GM12878 (cell line): Measurements from ENCODE around the gene PGRMC2. TPM values are rescaled to one million over a fixed set of nuclear protein-coding genes. Genes with fewer than 3 reads are reported as not detected.

ENCODE experiments used
- ATAC-seq: fragments of 200-7000 bp; cut with Tn5 transposase; 3 replicates; pipeline ENCODE4 v1.9.1; 2020; ENCODE audit warnings: mild to moderate bottlenecking, moderate library complexity
- BruUV-seq: library from RNA; stranded (reverse); fragments of 400-500 nt; replicated peaks from 2 replicates; lab custom pipeline; 2021; lab: Mats Ljungman, UMichigan
- CTCF ChIA-PET: fragments of 300-600 bp; sonication (Branson Sonifier 250); formaldehyde crosslinking; extraction: SDS; loops from one replicate; lab custom pipeline; 2021; ENCODE audit warnings: inconsistent platforms; lab: Yijun Ruan, JAX
- POLR2A ChIA-PET: fragments of 350-600 bp; formaldehyde crosslinking; extraction: SDS; loops from one replicate; lab custom pipeline; 2021; ENCODE audit warnings: inconsistent platforms; lab: Charles Lee
- RAD21 ChIA-PET: fragments of 300-600 bp; sonication (Branson Sonifier 250); formaldehyde crosslinking; loops from one replicate; lab custom pipeline; 2023; ENCODE audit warnings: antibody characterized with exemption; ENCODE audit not compliant: unreplicated experiment; lab: Charles Lee
- SMC1A ChIA-PET: fragments of 300-600 bp; sonication (Branson Sonifier 250); formaldehyde crosslinking; loops from one replicate; lab custom pipeline; 2023; ENCODE audit not compliant: unreplicated experiment, uncharacterized antibody; lab: Charles Lee
- DNase-seq: peaks from one replicate; pipeline ENCODE4 v3.0.0-alpha.2; 2011; ENCODE audit warnings: low read depth, low spot score
- FAIRE-seq: peaks from 3 replicates; lab custom pipeline; 2011; peaks lifted over from hg19 to GRCh38; lab: Jason Lieb, UNC
- H2AFZ ChIP-seq: 2 replicates; pipeline ENCODE4 v1.6.0; 2011; ENCODE audit warnings: low read depth, low read length, control low read depth; ENCODE audit not compliant: control insufficient read depth
- H3K27ac ChIP-seq: 2 replicates; pipeline ENCODE4 v1.5.1; 2011; ENCODE audit warnings: control low read depth; ENCODE audit not compliant: control insufficient read depth, insufficient read depth
- H3K27me3 ChIP-seq, 2 experiments: replicated peaks in 1 of 2; 2 replicates each; pipeline versions ENCODE4 v1.6.0 to v1.6.1; 2011; ENCODE audit warnings: low read length in 1 of 2; ENCODE audit not compliant: control insufficient read depth in 2 of 2, insufficient read depth in 2 of 2
- H3K36me3 ChIP-seq, 2 experiments: 2 replicates each; pipeline ENCODE4 v1.5.1; 2011; ENCODE audit warnings: low read length in 1 of 2; ENCODE audit not compliant: control insufficient read depth in 2 of 2, insufficient read depth in 2 of 2
- H3K4me1 ChIP-seq: 2 replicates; pipeline ENCODE4 v1.6.1; 2011; ENCODE audit warnings: mild to moderate bottlenecking, low read length, moderate library complexity, mixed read lengths; ENCODE audit not compliant: control insufficient read depth, insufficient read depth
- H3K4me2 ChIP-seq: 2 replicates; pipeline ENCODE4 v1.6.0; 2011; ENCODE audit warnings: control low read depth; ENCODE audit not compliant: control insufficient read depth, insufficient read depth
- H3K4me3 ChIP-seq: fragments of 200-600 bp; sonication (generic); 2 replicates; pipeline ENCODE4 v1.5.1; 2016
- H3K79me2 ChIP-seq: 2 replicates; pipeline ENCODE4 v1.6.0; 2011; ENCODE audit warnings: low read length; ENCODE audit not compliant: control insufficient read depth, insufficient read depth
- H3K9ac ChIP-seq: 2 replicates; pipeline ENCODE4 v1.8.0; 2011; ENCODE audit warnings: low read length, control low read depth, mixed read lengths; ENCODE audit not compliant: control insufficient read depth, insufficient read depth
- H3K9me3 ChIP-seq: replicated peaks from 3 replicates; pipeline ENCODE4 v1.5.1; 2011; ENCODE audit warnings: mild to moderate bottlenecking, low read length; ENCODE audit not compliant: control insufficient read depth, insufficient read depth
- H4K20me1 ChIP-seq: 2 replicates; pipeline ENCODE4 v1.6.0; 2011; ENCODE audit not compliant: control insufficient read depth, insufficient read depth
- ATF3 ChIP-seq: IDR thresholded peaks from 2 replicates; pipeline ENCODE4 v1.6.1; 2011; ENCODE audit warnings: low read depth, mild to moderate bottlenecking, low read length, moderate library complexity, borderline replicate concordance; ENCODE audit errors: extremely low read depth
- BCL11A ChIP-seq: IDR thresholded peaks from 2 replicates; pipeline ENCODE4 v1.6.1; 2011; ENCODE audit warnings: low read depth, low read length
- BMI1 ChIP-seq: fragments of 450-650 bp; IDR thresholded peaks from 2 replicates; pipeline ENCODE4 v1.6.1; 2016; ENCODE audit warnings: mild to moderate bottlenecking, moderate library complexity, borderline replicate concordance
- BRCA1 ChIP-seq: IDR thresholded peaks from 2 replicates; pipeline ENCODE4 v1.6.1; 2011; ENCODE audit warnings: low read depth, low read length, improper control_type of control experiment
- CEBPB ChIP-seq, 2 experiments: fragments of 150-350 bp in 1 of 2; IDR thresholded peaks; 2 replicates each; pipeline ENCODE4 v1.6.1; 2012 to 2014; ENCODE audit warnings: low read depth in 2 of 2, low read length in 2 of 2, borderline replicate concordance in 1 of 2, inconsistent platforms in 1 of 2
- CHD1 ChIP-seq: IDR thresholded peaks from 2 replicates; pipeline ENCODE4 v1.6.1; 2012; ENCODE audit warnings: low read depth, low read length, improper control_type of control experiment
- E2F4 ChIP-seq: IDR thresholded peaks from 2 replicates; pipeline ENCODE4 v1.6.1; 2012; ENCODE audit warnings: low read depth, low read length, improper control_type of control experiment
- EED ChIP-seq: sonication (generic); IDR thresholded peaks from 2 replicates; pipeline ENCODE4 v1.6.1; 2016; ENCODE audit warnings: antibody characterized with exemption, low read depth
- FOXM1 ChIP-seq: IDR thresholded peaks from 2 replicates; pipeline ENCODE4 v1.6.1; 2012; ENCODE audit warnings: low read depth, mild to moderate bottlenecking, inconsistent platforms, low read length, moderate library complexity
- GATAD2B ChIP-seq: fragments of 450-650 bp; conservative IDR thresholded peaks from 2 replicates; pipeline ENCODE4 v1.6.1; 2017; ENCODE audit warnings: low read depth, mild to moderate bottlenecking, moderate library complexity
- HDGF ChIP-seq: fragments of 450-650 bp; IDR thresholded peaks from 2 replicates; pipeline ENCODE4 v1.6.1; 2016; ENCODE audit warnings: antibody characterized with exemption
- MAX ChIP-seq: IDR thresholded peaks from 2 replicates; pipeline ENCODE4 v1.6.1; 2012; ENCODE audit warnings: low read depth, low read length, improper control_type of control experiment
- PBX3 ChIP-seq: IDR thresholded peaks from 2 replicates; pipeline ENCODE4 v1.6.1; 2011; ENCODE audit warnings: mild to moderate bottlenecking, low read depth, low read length, moderate library complexity; ENCODE audit not compliant: insufficient replicate concordance
- RAD51 ChIP-seq: fragments of 450-650 bp; IDR thresholded peaks from 2 replicates; pipeline ENCODE4 v1.6.1; 2016; ENCODE audit warnings: moderate library complexity, mild to moderate bottlenecking, inconsistent platforms
- RELA ChIP-seq: fragments of 450-650 bp; IDR thresholded peaks from 2 replicates; pipeline ENCODE4 v1.8.0; 2014; ENCODE audit warnings: borderline replicate concordance; ENCODE audit not compliant: partially characterized antibody
- SMAD1 ChIP-seq: fragments of 450-650 bp; IDR thresholded peaks from 2 replicates; pipeline ENCODE4 v1.6.1; 2018; ENCODE audit warnings: mild to moderate bottlenecking, low read depth; ENCODE audit not compliant: partially characterized antibody
- SMAD5 ChIP-seq: IDR thresholded peaks from 2 replicates; pipeline ENCODE4 v1.6.1; 2016; ENCODE audit warnings: antibody characterized with exemption, low read depth
- SP1 ChIP-seq: IDR thresholded peaks from one replicate; pipeline ENCODE4 v1.6.1; 2011; ENCODE audit warnings: low read depth, low read length
- SRF ChIP-seq, 2 experiments: IDR thresholded peaks; 2 replicates each; pipeline ENCODE4 v1.6.1; 2011; ENCODE audit warnings: low read depth in 2 of 2, low read length in 2 of 2, mild to moderate bottlenecking in 1 of 2, moderate library complexity in 1 of 2
- SUPT20H ChIP-seq: IDR thresholded peaks from 2 replicates; pipeline ENCODE4 v1.6.1; 2011; ENCODE audit warnings: low read depth, mild to moderate bottlenecking, low read length, moderate library complexity, borderline replicate concordance; ENCODE audit not compliant: control insufficient read depth
- SUZ12 ChIP-seq: fragments of 200-600 bp; sonication (generic); IDR thresholded peaks from one replicate; pipeline ENCODE4 v1.6.1; 2018; ENCODE audit warnings: antibody characterized with exemption, mild to moderate bottlenecking; ENCODE audit not compliant: unreplicated experiment
- TAF1 ChIP-seq: IDR thresholded peaks from 2 replicates; pipeline ENCODE4 v1.6.1; 2011; ENCODE audit warnings: mild to moderate bottlenecking, low read depth, low read length, borderline replicate concordance
- ZSCAN29 ChIP-seq: fragments of 450-650 bp; IDR thresholded peaks from 2 replicates; pipeline ENCODE4 v1.6.1; 2017; ENCODE audit warnings: mild to moderate bottlenecking, moderate library complexity
- WGBS: methylation state at CpG from one replicate; pipeline ENCODE4 v1.1.6; 2016; ENCODE audit warnings: low lambda C conversion rate; ENCODE audit not compliant: insufficient replicate concordance, insufficient coverage; ENCODE audit errors: missing lambda C conversion rate; 5-methylcytosine and 5-hydroxymethylcytosine counted together
- in situ Hi-C: fragments of 300-500 bp; cut with MboI; formaldehyde crosslinking; loops from 9 replicates; pipeline ENCODE4 v1.14.3; 2018; ENCODE audit warnings: mixed read lengths
- intact Hi-C: fragments of 100-400 bp; cut with micrococcal nuclease; formaldehyde crosslinking; loops from one replicate; pipeline ENCODE4 v1.14.2; 2022; ENCODE audit not compliant: unreplicated experiment
- polyA plus RNA-seq, 11 experiments: library from polyadenylated mRNA; depleted of rRNA in 4 of 11; unstranded in 6 of 11; stranded (reverse) in 5 of 11; fragments of >200 nt; fragmentation: Nextera tagmentation in 4 of 11; fragmentation: Illumina TruSeq in 1 of 11; extraction: Ambion mirVana in 4 of 11; extraction: Trizol in 1 of 11; gene quantifications; 1 replicate in 1 of 11; 2 replicates in 10 of 11; pipeline versions ENCODE4 v1.2.1 to v1.2.3, GENCODE V29; 2011 to 2016; ENCODE audit warnings: inconsistent platforms in 2 of 11, missing spikeins in 2 of 11, low read depth in 1 of 11
- total RNA-seq, 4 experiments: library from RNA; depleted of rRNA in 3 of 4; stranded (reverse); fragments of >200 nt in 3 of 4; fragmentation: Illumina TruSeq in 1 of 4; extraction: Trizol in 1 of 4; gene quantifications; 2 replicates each; pipeline versions ENCODE4 v1.2.1 to v1.2.3, GENCODE V29; 2013 to 2021

The PGRMC2 gene
- total and polyA plus RNA-seq, 10 of the 15 experiments (the other 5 are each of a cell fraction or from before 2014, with no cell fraction given): 6.3 to 38.4 (median 12.0) TPM

GRCh38 chr4:128227991-128228571 is 59.5 kb downstream of the PGRMC2 start (continued):
- TF ChIP-seq MAX (no peak), SP1 (no peak), TAF1 (no peak), SUZ12 (no peak), SRF (IDR thresholded peaks at IDR 0.05; ENCODE audit: low read depth in 2 of 2, low read length in 2 of 2) (no peak), EED (no peak)

GRCh38 chr4:128225148-128225547 is 62.5 kb downstream of the PGRMC2 start:
- intact Hi-C loops: no loop called here
- in situ Hi-C loops: no loop called here
- no peak for DNase-seq
- Histone ChIP-seq H3K4me1 (no peaks in the 10 kb centered on the region), H3K9ac (no peak overlapping the region), H3K36me3 (no peaks in the 10 kb centered on the region), H2AFZ (no peak overlapping the region), H3K4me2 (no peak overlapping the region), H3K79me2 (no peaks in the 10 kb centered on the region), H3K9me3 (no peaks in the 10 kb centered on the region), H3K27ac (no peak overlapping the region), H3K4me3 (no peak overlapping the region), H4K20me1 (no peaks in the 10 kb centered on the region), H3K27me3 (no peaks in the 10 kb centered on the region)
- ChIA-PET RAD21 (no interaction called here), CTCF (interaction anchor here (0.8 to 3.3 kb wide), 8 partner anchors 8 to 651 kb away, joined by 3 to 14 read pairs (median 4); no protein-coding TSS in a partner anchor), POLR2A (no interaction called here), SMC1A (interaction anchor here (1.4 to 1.9 kb wide), 2 partner anchors 33 to 51 kb away, joined by 4 to 5 read pairs; no protein-coding TSS in a partner anchor)
- no peak for FAIRE-seq
- no TSS peak for BruUV-seq
- no peak for ATAC-seq
- 65% methylated on average over 2 of the region's 2 CpGs for WGBS
- TF ChIP-seq BRCA1 (no peak), BMI1 (no peak), HDGF (no peak), SRF (IDR thresholded peaks at IDR 0.05; ENCODE audit: low read depth in 2 of 2, low read length in 2 of 2) (no peak), SMAD1 (no peak), SUPT20H (no peak), E2F4 (no peak), CEBPB (IDR thresholded peaks at IDR 0.05; ENCODE audit: borderline replicate concordance in 1 of 2, low read depth in 2 of 2, low read length in 2 of 2) (no peak), RELA (no peak), ZSCAN29 (no peak), CHD1 (no peak), SMAD5 (no peak), PBX3 (no peak), ATF3 (no peak), BCL11A (no peak), FOXM1 (no peak), RAD51 (no peak), GATAD2B (no peak)
